ENCODE results near the gene TRMT6.

TRMT6 gene

GRCh38 chr20:5970381-5970780, 20.0 kb upstream of the TRMT6 start:
- no peak overlapping the region for H3K9ac ChIP-seq (ENCODE audit: low read length)
- no peak overlapping the region for H2BK12ac ChIP-seq (ENCODE audit: low read length in 2 of 2)
- H3K27me3 ChIP-seq (ENCODE audit: control insufficient read depth in 1 of 2, insufficient read depth in 1 of 2, low read length in 2 of 2): no peaks in the 10 kb centered on the region
- no peaks in the 10 kb centered on the region for H3K9me3 ChIP-seq (ENCODE audit: control insufficient read depth, low read length)
- no peak overlapping the region for H3K23ac ChIP-seq (ENCODE audit: low read length in 2 of 2)
- H4K8ac ChIP-seq (ENCODE audit: low read length): no peak overlapping the region
- H4K91ac ChIP-seq (ENCODE audit: low read length): peak overlapping the region; percentile 39
- no peak overlapping the region for H2BK15ac ChIP-seq (ENCODE audit: low read depth, poor library complexity, severe bottlenecking)
- no peak overlapping the region for H3K4ac ChIP-seq (ENCODE audit: low read depth in 1 of 2, low read length in 2 of 2)
- H3K4me3 ChIP-seq (ENCODE audit: insufficient read depth in 1 of 2, low read depth in 1 of 2, low read length in 2 of 2): no peak overlapping the region
- H3K27ac ChIP-seq (ENCODE audit: low read length, poor library complexity, severe bottlenecking): peak overlapping the region; percentile 26
- no peak for DNase-seq
- WGBS: 92% methylated on average over 1 of the region's 2 CpGs
- H3K14ac ChIP-seq (ENCODE audit: low read length in 2 of 2): no peak overlapping the region
- H3K18ac ChIP-seq (ENCODE audit: low read depth in 1 of 2, low read length in 2 of 2): no peak overlapping the region
- peak overlapping the region; percentile 98 for H2AK5ac ChIP-seq (ENCODE audit: low read length, severe bottlenecking)
- peaks cover 13% of the 10 kb centered on the region for H3K4me1 ChIP-seq (ENCODE audit: control insufficient read depth, insufficient read depth, low read depth, low read length)
- peaks cover 12% of the 10 kb centered on the region for H3K79me1 ChIP-seq (replicated peaks; ENCODE audit: low read length, poor library complexity, severe bottlenecking)
- H2BK120ac ChIP-seq (ENCODE audit: low read depth, low read length): no peak overlapping the region
- H2BK5ac ChIP-seq (ENCODE audit: low read depth, low read length, poor library complexity, severe bottlenecking): peak overlapping the region; percentile 19
- peaks cover 0 to 17% of the 10 kb centered on the region in 2 experiments for H3K36me3 ChIP-seq (ENCODE audit: control insufficient read depth in 1 of 2, insufficient read depth in 2 of 2, low read depth in 1 of 2, low read length in 2 of 2)
- no peak overlapping the region for H3K4me2 ChIP-seq (ENCODE audit: low read length, poor library complexity, severe bottlenecking)
- H2AFZ ChIP-seq (ENCODE audit: low read depth, low read length): no peak overlapping the region

- Histone ChIP-seq H3K9me3 (ENCODE audit: control insufficient read depth, low read length) (no peaks in the 10 kb centered on the region), H3K36me3 (ENCODE audit: control insufficient read depth in 1 of 2, insufficient read depth in 2 of 2, low read depth in 1 of 2, low read length in 2 of 2) (peaks cover 0 to 17% of the 10 kb centered on the region in 2 experiments), H3K27me3 (ENCODE audit: control insufficient read depth in 1 of 2, insufficient read depth in 1 of 2, low read length in 2 of 2) (no peaks in the 10 kb centered on the region), H4K8ac (ENCODE audit: low read length) (no peak overlapping the region), H3K4me2 (ENCODE audit: low read length, poor library complexity, severe bottlenecking) (no peak overlapping the region), H2BK5ac (ENCODE audit: low read depth, low read length, poor library complexity, severe bottlenecking) (peak overlapping the region; percentile 19), H2AFZ (ENCODE audit: low read depth, low read length) (no peak overlapping the region), H3K27ac (ENCODE audit: low read length, poor library complexity, severe bottlenecking) (peak overlapping the region; percentile 26), H3K14ac (ENCODE audit: low read length in 2 of 2) (no peak overlapping the region), H3K4ac (ENCODE audit: low read depth in 1 of 2, low read length in 2 of 2) (no peak overlapping the region), H2BK15ac (ENCODE audit: low read depth, poor library complexity, severe bottlenecking) (no peak overlapping the region), H3K4me1 (ENCODE audit: control insufficient read depth, insufficient read depth, low read depth, low read length) (peaks cover 13% of the 10 kb centered on the region), H2BK12ac (ENCODE audit: low read length in 2 of 2) (no peak overlapping the region), H4K91ac (ENCODE audit: low read length) (no peak overlapping the region), H3K4me3 (ENCODE audit: insufficient read depth in 1 of 2, low read depth in 1 of 2, low read length in 2 of 2) (no peak overlapping the region), H3K9ac (ENCODE audit: low read length) (no peak overlapping the region), H2BK120ac (ENCODE audit: low read depth, low read length) (no peak overlapping the region), H3K79me1 (replicated peaks; ENCODE audit: low read length, poor library complexity, severe bottlenecking) (peaks cover 13% of the 10 kb centered on the region), H2AK5ac (ENCODE audit: low read length, severe bottlenecking) (peak overlapping the region; percentile 98), H3K23ac (ENCODE audit: low read length in 2 of 2) (no peak overlapping the region), H3K18ac (ENCODE audit: low read depth in 1 of 2, low read length in 2 of 2) (no peak overlapping the region)
- DNase-seq: no peak
Observed at GRCh38 chr20:5969940-5970339, 19.6 kb upstream of the TRMT6 start.

- Histone ChIP-seq H3K4me1 (ENCODE audit: control insufficient read depth, insufficient read depth, low read depth, low read length) (peaks cover 13% of the 10 kb centered on the region), H2AFZ (ENCODE audit: low read depth, low read length) (no peak overlapping the region), H3K9me3 (ENCODE audit: control insufficient read depth, low read length) (no peaks in the 10 kb centered on the region), H3K36me3 (ENCODE audit: control insufficient read depth in 1 of 2, insufficient read depth in 2 of 2, low read depth in 1 of 2, low read length in 2 of 2) (peaks cover 0 to 17% of the 10 kb centered on the region in 2 experiments), H4K8ac (ENCODE audit: low read length) (no peak overlapping the region), H2BK15ac (ENCODE audit: low read depth, poor library complexity, severe bottlenecking) (no peak overlapping the region), H3K23ac (ENCODE audit: low read length in 2 of 2) (no peak overlapping the region), H3K27ac (ENCODE audit: low read length, poor library complexity, severe bottlenecking) (no peak overlapping the region), H2BK5ac (ENCODE audit: low read depth, low read length, poor library complexity, severe bottlenecking) (no peak overlapping the region), H3K14ac (ENCODE audit: low read length in 2 of 2) (no peak overlapping the region), H3K4me2 (ENCODE audit: low read length, poor library complexity, severe bottlenecking) (no peak overlapping the region), H3K4ac (ENCODE audit: low read depth in 1 of 2, low read length in 2 of 2) (no peak overlapping the region), H3K18ac (ENCODE audit: low read depth in 1 of 2, low read length in 2 of 2) (no peak overlapping the region), H3K4me3 (ENCODE audit: insufficient read depth in 1 of 2, low read depth in 1 of 2, low read length in 2 of 2) (no peak overlapping the region), H2BK120ac (ENCODE audit: low read depth, low read length) (no peak overlapping the region), H3K79me1 (replicated peaks; ENCODE audit: low read length, poor library complexity, severe bottlenecking) (peaks cover 13% of the 10 kb centered on the region), H2BK12ac (ENCODE audit: low read length in 2 of 2) (no peak overlapping the region), H3K9ac (ENCODE audit: low read length) (no peak overlapping the region), H3K27me3 (ENCODE audit: control insufficient read depth in 1 of 2, insufficient read depth in 1 of 2, low read length in 2 of 2) (no peaks in the 10 kb centered on the region), H2AK5ac (ENCODE audit: low read length, severe bottlenecking) (peak overlapping the region; percentile 96), H4K91ac (ENCODE audit: low read length) (no peak overlapping the region)
- 89% methylated on average over 8 of the region's 9 CpGs for WGBS
- DNase-seq: no peak
Observed at GRCh38 chr20:5969348-5969935, 19.1 kb upstream of the TRMT6 start.

GRCh38 chr20:5968462-5968861, 18.1 kb upstream of the TRMT6 start:
- H4K8ac ChIP-seq (ENCODE audit: low read length): no peak overlapping the region
- no peak for DNase-seq
- peaks cover 0 to 17% of the 10 kb centered on the region in 2 experiments for H3K36me3 ChIP-seq (ENCODE audit: control insufficient read depth in 1 of 2, insufficient read depth in 2 of 2, low read depth in 1 of 2, low read length in 2 of 2)
- H3K4me3 ChIP-seq (ENCODE audit: insufficient read depth in 1 of 2, low read depth in 1 of 2, low read length in 2 of 2): no peak overlapping the region
- H3K18ac ChIP-seq (ENCODE audit: low read depth in 1 of 2, low read length in 2 of 2): no peak overlapping the region
- no peak overlapping the region for H3K27ac ChIP-seq (ENCODE audit: low read length, poor library complexity, severe bottlenecking)
- H3K4me2 ChIP-seq (ENCODE audit: low read length, poor library complexity, severe bottlenecking): no peak overlapping the region
- H3K14ac ChIP-seq (ENCODE audit: low read length in 2 of 2): no peak overlapping the region
- H3K9me3 ChIP-seq (ENCODE audit: control insufficient read depth, low read length): no peaks in the 10 kb centered on the region
- H3K4ac ChIP-seq (ENCODE audit: low read depth in 1 of 2, low read length in 2 of 2): no peak overlapping the region
- no peak overlapping the region for H3K23ac ChIP-seq (ENCODE audit: low read length in 2 of 2)
- H4K91ac ChIP-seq (ENCODE audit: low read length): no peak overlapping the region
- H3K79me1 ChIP-seq (replicated peaks; ENCODE audit: low read length, poor library complexity, severe bottlenecking): peaks cover 10% of the 10 kb centered on the region
- no peak overlapping the region for H2BK120ac ChIP-seq (ENCODE audit: low read depth, low read length)
- H2BK5ac ChIP-seq (ENCODE audit: low read depth, low read length, poor library complexity, severe bottlenecking): no peak overlapping the region
- no peak overlapping the region for H3K9ac ChIP-seq (ENCODE audit: low read length)
- H2BK12ac ChIP-seq (ENCODE audit: low read length in 2 of 2): no peak overlapping the region
- no peaks in the 10 kb centered on the region for H3K27me3 ChIP-seq (ENCODE audit: control insufficient read depth in 1 of 2, insufficient read depth in 1 of 2, low read length in 2 of 2)
- no peak overlapping the region for H2AFZ ChIP-seq (ENCODE audit: low read depth, low read length)
- 100% methylated on average over 1 of the region's 3 CpGs for WGBS
- peaks cover 9% of the 10 kb centered on the region for H3K4me1 ChIP-seq (ENCODE audit: control insufficient read depth, insufficient read depth, low read depth, low read length)
- no peak overlapping the region for H2AK5ac ChIP-seq (ENCODE audit: low read length, severe bottlenecking)
- no peak overlapping the region for H2BK15ac ChIP-seq (ENCODE audit: low read depth, poor library complexity, severe bottlenecking)
